Astrocyte (in vitro differentiated cells and primary cell): ENCODE data around the gene CNTN1.

Source experiments
- EZH2 ChIP-seq: IDR thresholded peaks from 2 replicates; pipeline ENCODE4 v1.6.1; 2012; ENCODE audit warnings: mild to moderate bottlenecking, low read length, inconsistent platforms; ENCODE audit not compliant: insufficient read depth
- TF ChIP-seq, protein P1 (sequence below): IDR thresholded peaks from 2 replicates; pipeline ENCODE4 v1.5.1; 2011; ENCODE audit warnings: low read depth, mild to moderate bottlenecking, inconsistent platforms, low read length, moderate library complexity; ENCODE audit not compliant: insufficient read depth

- TF ChIP-seq, protein P1, sequence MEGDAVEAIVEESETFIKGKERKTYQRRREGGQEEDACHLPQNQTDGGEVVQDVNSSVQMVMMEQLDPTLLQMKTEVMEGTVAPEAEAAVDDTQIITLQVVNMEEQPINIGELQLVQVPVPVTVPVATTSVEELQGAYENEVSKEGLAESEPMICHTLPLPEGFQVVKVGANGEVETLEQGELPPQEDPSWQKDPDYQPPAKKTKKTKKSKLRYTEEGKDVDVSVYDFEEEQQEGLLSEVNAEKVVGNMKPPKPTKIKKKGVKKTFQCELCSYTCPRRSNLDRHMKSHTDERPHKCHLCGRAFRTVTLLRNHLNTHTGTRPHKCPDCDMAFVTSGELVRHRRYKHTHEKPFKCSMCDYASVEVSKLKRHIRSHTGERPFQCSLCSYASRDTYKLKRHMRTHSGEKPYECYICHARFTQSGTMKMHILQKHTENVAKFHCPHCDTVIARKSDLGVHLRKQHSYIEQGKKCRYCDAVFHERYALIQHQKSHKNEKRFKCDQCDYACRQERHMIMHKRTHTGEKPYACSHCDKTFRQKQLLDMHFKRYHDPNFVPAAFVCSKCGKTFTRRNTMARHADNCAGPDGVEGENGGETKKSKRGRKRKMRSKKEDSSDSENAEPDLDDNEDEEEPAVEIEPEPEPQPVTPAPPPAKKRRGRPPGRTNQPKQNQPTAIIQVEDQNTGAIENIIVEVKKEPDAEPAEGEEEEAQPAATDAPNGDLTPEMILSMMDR = no peak
- TF ChIP-seq EZH2 = no peak
Observed at GRCh38 chr12:41092115-41092514, 399.9 kb downstream of the CNTN1 start.
